GOT3 (cell line): Measurements from ENCODE around the gene DDX24.
"Not testable (repeated sequence)": the region's sequence is repeated elsewhere in the genome, so short reads cannot be mapped to it uniquely, and the experiment has no call there.

Experiments used
- DNase-seq: peaks from one replicate; lab custom pipeline; 2025; ENCODE audit warnings: mixed read lengths; lab: John Stamatoyannopoulos, UW

Gene DDX24

GRCh38 chr14:94081386-94081820 lies 401 bp upstream of the DDX24 start:
- no peak for DNase-seq

- DNase-seq = no peak
These were observed 946 bp downstream of the DDX24 start for GRCh38 chr14:94079891-94080620.

GRCh38 chr14:94077823-94078222 lies 3.2 kb downstream of the DDX24 start:
- no peak for DNase-seq

GRCh38 chr14:94077111-94077821 lies 3.7 kb downstream of the DDX24 start:
- no peak for DNase-seq

- DNase-seq = no peak
These were observed 6.0 kb downstream of the DDX24 start for GRCh38 chr14:94075008-94075407.

GRCh38 chr14:94074534-94074933 lies 6.5 kb downstream of the DDX24 start:
- DNase-seq = no peak

GRCh38 chr14:94072076-94072475 lies 8.9 kb downstream of the DDX24 start:
- not testable (repeated sequence) for DNase-seq

GRCh38 chr14:94066089-94066676 lies 14.8 kb downstream of the DDX24 start:
- no peak for DNase-seq

GRCh38 chr14:94062344-94062940 lies 18.6 kb downstream of the DDX24 start:
- no peak for DNase-seq

- DNase-seq = no peak
These were observed 21.0 kb downstream of the DDX24 start for GRCh38 chr14:94059998-94060397.

GRCh38 chr14:94058674-94059138 lies 22.3 kb downstream of the DDX24 start:
- DNase-seq = no peak

- DNase-seq = no peak
These were observed 22.8 kb downstream of the DDX24 start for GRCh38 chr14:94058128-94058673.

- DNase-seq = no peak
These were observed 24.3 kb downstream of the DDX24 start for GRCh38 chr14:94056579-94057308.

GRCh38 chr14:94054936-94055335 lies 26.1 kb downstream of the DDX24 start:
- no peak for DNase-seq

GRCh38 chr14:94054401-94054800 lies 26.6 kb downstream of the DDX24 start:
- DNase-seq = no peak

GRCh38 chr14:94052662-94053061 lies 28.3 kb downstream of the DDX24 start:
- no peak for DNase-seq

- no peak for DNase-seq
These were observed 28.8 kb downstream of the DDX24 start for GRCh38 chr14:94052199-94052598.

GRCh38 chr14:94051779-94052178 lies 29.2 kb downstream of the DDX24 start:
- DNase-seq = no peak

- DNase-seq = no peak
These were observed 29.9 kb downstream of the DDX24 start for GRCh38 chr14:94051115-94051514.

- no peak for DNase-seq
These were observed 30.6 kb downstream of the DDX24 start for GRCh38 chr14:94050231-94050880.

- DNase-seq = no peak
These were observed 31.4 kb downstream of the DDX24 start for GRCh38 chr14:94049625-94050023.
